ENCODE data around the gene CEACAM1.

GRCh38 chr19:42534391-42534790, 6.1 kb upstream of the CEACAM1 start:
- no peak for TF ChIP-seq CTCF (IDR thresholded peaks at IDR 0.05)
- no peak for TF ChIP-seq POLR2A (IDR thresholded peaks at IDR 0.05)
